Measurements from ENCODE around the gene SCN4A.
"Not testable (repeated sequence)": the region's sequence is repeated elsewhere in the genome, so short reads cannot be mapped to it uniquely, and the experiment has no call there.

Gene SCN4A

DNA sequence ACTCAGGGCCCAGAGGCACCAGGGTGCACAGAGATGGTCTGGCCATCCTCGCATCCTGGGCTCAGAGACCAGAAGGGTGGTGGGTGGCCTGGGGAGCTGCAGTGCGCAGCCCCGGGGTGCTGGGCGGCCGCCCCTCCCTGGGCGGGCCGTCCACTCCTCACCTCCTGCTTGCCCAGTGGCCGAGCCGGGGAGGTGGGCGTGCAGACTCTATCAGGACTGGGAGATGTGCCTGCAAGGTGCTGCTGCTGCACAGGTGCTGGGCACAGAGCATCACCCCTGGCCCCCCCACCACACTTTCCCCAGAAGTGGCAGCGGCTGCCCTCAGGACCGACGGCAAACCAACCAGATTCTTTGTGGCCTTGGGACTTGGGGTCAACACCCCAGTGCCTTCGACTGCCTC, at the start of gene SCN4A:
Gene SCN4A, minus strand, starts transcription at position 123 of the 400 bp plus-strand sequence. Its CDS starts 77 bp downstream, at position 46.
- no peak for DNase-seq (ENCODE audit: low read depth)

DNA sequence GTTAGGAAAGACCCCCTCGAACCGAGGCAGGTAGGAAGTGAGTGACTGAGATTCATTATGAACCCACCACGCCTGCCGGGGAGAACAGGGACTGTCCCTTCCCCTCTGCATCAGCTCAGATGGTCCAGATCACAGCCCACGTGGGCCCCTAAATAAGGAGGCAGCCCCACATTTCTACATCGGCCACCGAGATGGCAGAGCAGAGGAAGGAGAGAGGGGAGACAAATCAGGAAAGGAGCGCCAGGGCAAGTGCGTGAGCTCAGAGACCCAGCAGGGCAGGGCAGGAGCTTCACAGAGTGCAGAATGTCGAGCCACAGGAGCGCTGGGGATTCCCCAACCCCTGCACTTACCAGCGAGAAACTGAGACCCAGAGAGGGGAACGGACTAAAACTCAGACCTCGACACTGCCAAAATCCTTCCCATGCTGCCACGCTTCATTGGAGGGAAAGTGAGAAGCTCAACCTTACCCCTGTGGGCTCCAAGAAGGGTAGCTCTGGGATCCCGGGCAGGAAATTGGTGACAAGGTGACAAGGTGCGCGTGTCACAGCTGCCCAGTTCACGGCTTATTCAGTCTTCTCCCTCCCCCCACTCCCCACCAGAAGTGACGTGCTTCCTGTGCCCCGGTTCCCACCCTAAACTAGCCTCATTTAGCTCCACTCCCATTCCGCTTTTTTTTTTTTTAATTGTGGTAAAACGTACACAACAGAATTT, 47.5 kb upstream of the SCN4A start, which contains the start of gene ICAM2:
Gene ICAM2, minus strand, starts transcription at position 578 of the 711 bp plus-strand sequence. CDS start 13,942 bp downstream, outside the sequence.
- DNase-seq (ENCODE audit: low read depth) = peak; percentile 83

DNA sequence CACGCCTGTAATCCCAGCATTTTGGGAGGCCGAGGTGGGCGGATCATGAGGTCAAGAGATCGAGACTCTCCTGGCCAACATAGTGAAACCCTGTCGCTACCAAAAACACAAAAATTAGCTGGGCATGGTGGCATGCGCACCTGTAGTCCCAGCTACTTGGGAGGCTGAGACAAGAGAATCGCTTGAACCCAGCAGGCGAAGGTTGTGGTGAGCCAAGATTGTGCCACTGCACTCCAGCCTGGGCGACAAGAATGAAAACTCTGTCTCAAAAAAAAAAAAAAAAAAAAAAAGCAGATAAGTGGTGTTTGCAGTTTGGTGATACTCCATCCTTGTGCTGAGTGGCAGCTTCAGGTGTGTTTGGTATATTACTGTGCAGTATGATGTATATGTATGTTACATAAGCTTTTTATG, 46.8 kb upstream of the SCN4A start:
- not testable (repeated sequence) for DNase-seq (ENCODE audit: low read depth)

GRCh38 chr17:64017381-64017980, 44.8 kb upstream of the SCN4A start:
- no peak for DNase-seq (ENCODE audit: low read depth)

DNA sequence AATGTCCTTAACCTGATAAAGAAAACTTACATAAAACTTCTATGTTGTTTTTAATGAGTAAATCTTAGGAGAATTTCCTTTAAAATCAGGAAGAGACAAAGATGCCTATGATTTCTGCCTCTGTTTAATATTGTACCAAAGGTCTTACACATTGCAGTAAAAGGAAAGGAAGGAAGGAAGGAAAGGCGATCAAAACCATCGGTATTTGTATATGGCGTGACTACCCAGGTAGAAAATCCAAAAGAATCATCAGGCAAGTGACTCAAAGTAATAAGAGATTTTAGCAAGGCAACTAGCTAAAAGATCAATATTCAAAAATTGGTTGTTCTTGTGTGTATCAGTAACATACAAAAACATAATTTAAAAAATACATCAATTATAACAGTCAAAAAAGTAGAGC, 44.3 kb upstream of the SCN4A start:
- no peak for DNase-seq (ENCODE audit: low read depth)

- no peak for DNase-seq (ENCODE audit: low read depth)
Measured at GRCh38 chr17:64016231-64016784, 43.6 kb upstream of the SCN4A start.

GRCh38 chr17:64015447-64015846, 42.7 kb upstream of the SCN4A start:
- no peak for DNase-seq (ENCODE audit: low read depth)

GRCh38 chr17:64009571-64010402, 37.1 kb upstream of the SCN4A start:
- no peak for DNase-seq (ENCODE audit: low read depth)

DNA sequence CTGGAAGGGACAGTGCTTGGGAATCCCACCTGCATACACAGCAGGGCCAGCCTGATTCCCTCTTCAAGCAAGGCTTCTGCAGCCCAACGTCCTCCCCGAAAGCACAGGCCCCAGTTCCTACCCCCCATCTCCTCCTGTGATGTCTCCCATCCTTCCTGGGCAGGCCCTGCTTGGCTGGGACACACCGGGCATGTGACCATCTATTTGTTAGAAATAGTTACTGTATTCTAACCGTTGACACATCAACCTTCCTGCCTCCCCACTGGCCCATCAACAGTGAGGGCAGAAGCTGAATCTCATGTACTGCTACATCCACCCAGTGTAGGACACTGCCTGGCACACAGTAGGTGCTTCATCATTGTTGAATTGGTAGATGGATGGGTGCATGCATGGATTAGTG, 36.1 kb upstream of the SCN4A start:
- DNase-seq (ENCODE audit: low read depth) = no peak

- no peak for DNase-seq (ENCODE audit: low read depth)
Measured at GRCh38 chr17:64008346-64008745, 35.6 kb upstream of the SCN4A start.

- no peak for DNase-seq (ENCODE audit: low read depth)
Measured at GRCh38 chr17:64007838-64008282, 35.1 kb upstream of the SCN4A start.

- DNase-seq (ENCODE audit: low read depth) = not testable (repeated sequence)
Measured at GRCh38 chr17:64007089-64007837, 34.5 kb upstream of the SCN4A start.

DNA sequence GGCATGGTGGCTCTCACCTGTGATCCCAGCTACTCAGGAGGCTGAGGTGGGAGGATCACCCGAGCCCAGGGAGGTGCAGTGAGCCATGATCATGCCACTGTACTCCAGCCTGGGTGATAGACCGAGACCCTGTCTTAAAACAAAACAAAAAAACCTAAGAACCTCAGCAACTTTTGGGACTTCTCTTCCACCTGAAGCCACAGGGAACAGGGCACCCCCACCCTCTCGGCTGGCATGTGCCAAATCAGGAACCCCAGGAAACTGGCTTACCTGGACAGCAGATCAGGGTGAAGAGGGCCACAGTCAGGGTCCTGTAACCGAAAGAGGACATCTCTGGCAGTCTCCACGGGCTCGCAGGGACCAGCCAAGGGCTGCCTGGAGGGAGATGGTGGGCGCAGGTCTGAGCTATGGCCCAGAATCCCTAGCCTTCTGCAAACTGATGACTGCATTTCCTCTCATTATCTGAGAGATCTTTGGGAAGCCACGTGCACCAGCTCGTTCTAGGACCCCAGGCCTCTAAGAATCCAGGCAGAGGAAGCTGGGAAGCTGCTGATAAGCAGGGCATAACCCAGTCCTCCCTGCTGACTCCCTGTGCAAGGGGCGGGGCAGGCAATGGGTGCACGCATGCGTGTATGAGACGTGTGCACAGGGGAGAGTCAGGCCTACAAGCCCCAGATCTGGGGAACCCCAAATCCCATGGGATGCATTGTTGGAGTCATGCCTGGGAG, 33.8 kb upstream of the SCN4A start:
- no peak for DNase-seq (ENCODE audit: low read depth)

- no peak for DNase-seq (ENCODE audit: low read depth)
Measured at GRCh38 chr17:64005734-64006167, 33.0 kb upstream of the SCN4A start.

- DNase-seq (ENCODE audit: low read depth) = no peak
Measured at GRCh38 chr17:64004903-64005733, 32.4 kb upstream of the SCN4A start.

GRCh38 chr17:64004218-64004770, 31.6 kb upstream of the SCN4A start:
- DNase-seq (ENCODE audit: low read depth) = no peak

GRCh38 chr17:64003526-64004121, 30.9 kb upstream of the SCN4A start:
- no peak for DNase-seq (ENCODE audit: low read depth)

- DNase-seq (ENCODE audit: low read depth) = no peak
Measured at GRCh38 chr17:64002658-64003525, 30.2 kb upstream of the SCN4A start.
